Measurements from ENCODE around the gene KLHL29.

- no peak for TF ChIP-seq CTCF (IDR thresholded peaks at IDR 0.05; ENCODE audit: low read length)
- TF ChIP-seq EZH2 (optimal IDR thresholded peaks at IDR 0.05; ENCODE audit: low read depth, low read length): no peak
Measured at GRCh38 chr2:23506531-23507266, 121.7 kb downstream of the KLHL29 start.
